ENCODE measurements around the gene GPC4.

GPC4 gene

GRCh38 chrX:133405498-133406185 lies 9.6 kb downstream of the GPC4 start:
- no peak for DNase-seq

GRCh38 chrX:133403984-133404383 lies 11.3 kb downstream of the GPC4 start:
- DNase-seq = no peak

- DNase-seq = no peak
Measured at GRCh38 chrX:133402830-133403625, 12.3 kb downstream of the GPC4 start.

GRCh38 chrX:133402042-133402453 lies 13.2 kb downstream of the GPC4 start:
- DNase-seq = no peak

GRCh38 chrX:133401536-133401935 lies 13.8 kb downstream of the GPC4 start:
- no peak for DNase-seq

GRCh38 chrX:133399411-133399810 lies 15.9 kb downstream of the GPC4 start:
- DNase-seq = no peak

- DNase-seq = no peak
Measured at GRCh38 chrX:133394765-133395164, 20.5 kb downstream of the GPC4 start.

- no peak for DNase-seq
Measured at GRCh38 chrX:133392671-133393070, 22.6 kb downstream of the GPC4 start.

GRCh38 chrX:133391111-133391510 lies 24.2 kb downstream of the GPC4 start:
- no peak for DNase-seq

GRCh38 chrX:133390676-133391075 lies 24.6 kb downstream of the GPC4 start:
- no peak for DNase-seq

GRCh38 chrX:133389975-133390374 lies 25.3 kb downstream of the GPC4 start:
- DNase-seq = no peak

GRCh38 chrX:133384454-133384853 lies 30.8 kb downstream of the GPC4 start:
- DNase-seq = no peak

GRCh38 chrX:133380711-133381619 lies 34.3 kb downstream of the GPC4 start:
- no peak for DNase-seq

- no peak for DNase-seq
Measured at GRCh38 chrX:133376422-133376821, 38.9 kb downstream of the GPC4 start.

GRCh38 chrX:133375615-133376340 lies 39.5 kb downstream of the GPC4 start:
- no peak for DNase-seq

GRCh38 chrX:133374874-133375387 lies 40.4 kb downstream of the GPC4 start:
- DNase-seq = no peak

- no peak for DNase-seq
Measured at GRCh38 chrX:133373386-133374079, 41.8 kb downstream of the GPC4 start.

GRCh38 chrX:133370696-133371275 lies 44.5 kb downstream of the GPC4 start:
- no peak for DNase-seq

GRCh38 chrX:133369065-133369464 lies 46.2 kb downstream of the GPC4 start:
- DNase-seq = no peak

GRCh38 chrX:133366735-133367134 lies 48.6 kb downstream of the GPC4 start:
- no peak for DNase-seq

- no peak for DNase-seq
Measured at GRCh38 chrX:133365871-133366611, 49.2 kb downstream of the GPC4 start.

All from NCI-H1092 (cell line).